Naive thymus-derived CD4-positive, alpha-beta T cell (primary cell): Measurements from ENCODE around the gene CTNNA3. TPM values are rescaled to one million over a fixed set of nuclear protein-coding genes. Genes with fewer than 3 reads are reported as not detected.

Experiments
- ATAC-seq: fragments of 150-1000 bp; cut with Tn5 transposase; 2 replicates; pipeline ENCODE4 v1.10.0; 2021; ENCODE audit warnings: mild to moderate bottlenecking, moderate library complexity
- CTCF ChIA-PET: fragments of 350-600 bp; sonication (Branson Sonifier 250); formaldehyde crosslinking; loops from one replicate; lab custom pipeline; 2021; ENCODE audit warnings: antibody characterized with exemption; lab: Charles Lee
- POLR2A ChIA-PET: fragments of 350-600 bp; sonication (Branson Sonifier 250); formaldehyde crosslinking; loops from one replicate; lab custom pipeline; 2021; ENCODE audit warnings: antibody characterized with exemption, inconsistent platforms; lab: Charles Lee
- DNase-seq, 9 donors: peaks; one replicate each; pipeline versions ENCODE4 v3.0.0 to v3.0.0-alpha.2; 2020 to 2022; ENCODE audit warnings: mixed read lengths in 1 of 9
- H3K27ac ChIP-seq: one replicate; pipeline ENCODE4 v1.7.0; 2013; ENCODE audit warnings: mild to moderate bottlenecking, low read depth, low read length, moderate library complexity
- H3K27me3 ChIP-seq, 2 donors: one replicate each; pipeline ENCODE4 v1.7.0; 2013; ENCODE audit warnings: low read length in 2 of 2, mild to moderate bottlenecking in 2 of 2, moderate library complexity in 2 of 2; ENCODE audit not compliant: control insufficient read depth in 2 of 2, insufficient read depth in 2 of 2
- H3K36me3 ChIP-seq, 3 experiments: 1 replicate in 2 of 3; 2 replicates in 1 of 3; pipeline ENCODE4 v1.7.0; 2013; ENCODE audit warnings: low read length in 3 of 3, mild to moderate bottlenecking in 3 of 3, moderate library complexity in 1 of 3; ENCODE audit not compliant: insufficient read depth in 3 of 3, control insufficient read depth in 2 of 3
- H3K4me1 ChIP-seq, 2 donors: one replicate each; pipeline ENCODE4 v1.7.0; 2013; ENCODE audit warnings: low read length in 2 of 2, mild to moderate bottlenecking in 2 of 2, moderate library complexity in 1 of 2; ENCODE audit not compliant: control insufficient read depth in 2 of 2, insufficient read depth in 2 of 2
- H3K4me3 ChIP-seq: 2 replicates; pipeline ENCODE4 v1.7.0; 2013; ENCODE audit warnings: mild to moderate bottlenecking, low read length
- H3K9me3 ChIP-seq, 3 experiments: 1 replicate in 2 of 3; 2 replicates in 1 of 3; pipeline ENCODE4 v1.7.0; 2013; ENCODE audit warnings: low read length in 3 of 3; ENCODE audit not compliant: control insufficient read depth in 2 of 3
- H3K27ac Mint-ChIP-seq, 9 donors: one replicate each; pipeline ENCODE4 v1.8.0; 2020 to 2022; ENCODE audit warnings: mixed read lengths in 9 of 9, mild to moderate bottlenecking in 8 of 9, moderate library complexity in 5 of 9, inconsistent platforms in 2 of 9
- H3K27me3 Mint-ChIP-seq, 5 donors: one replicate each; pipeline ENCODE4 v1.8.0; 2021 to 2022; ENCODE audit warnings: mixed read lengths in 5 of 5, mild to moderate bottlenecking in 1 of 5
- H3K36me3 Mint-ChIP-seq, 5 donors: one replicate each; pipeline ENCODE4 v1.8.0; 2020 to 2022; ENCODE audit warnings: mixed read lengths in 5 of 5, mild to moderate bottlenecking in 3 of 5, inconsistent platforms in 1 of 5
- H3K4me1 Mint-ChIP-seq, 7 donors: one replicate each; pipeline ENCODE4 v1.8.0; 2020 to 2022; ENCODE audit warnings: mixed read lengths in 7 of 7, mild to moderate bottlenecking in 3 of 7, inconsistent platforms in 1 of 7
- H3K4me3 Mint-ChIP-seq, 10 donors: one replicate each; pipeline ENCODE4 v1.8.0; 2020 to 2022; ENCODE audit warnings: mild to moderate bottlenecking in 10 of 10, mixed read lengths in 10 of 10, moderate library complexity in 6 of 10, inconsistent platforms in 2 of 10
- H3K9me3 Mint-ChIP-seq, 11 donors: one replicate each; pipeline ENCODE4 v1.8.0; 2020 to 2022; ENCODE audit warnings: mixed read lengths in 11 of 11, mild to moderate bottlenecking in 4 of 11, inconsistent platforms in 1 of 11, moderate library complexity in 1 of 11
- intact Hi-C, 2 donors: fragments of 100-400 bp; cut with micrococcal nuclease; formaldehyde crosslinking; loops; one replicate each; pipeline ENCODE4 v1.15.1; 2023
- polyA plus RNA-seq, 2 donors: library from polyadenylated mRNA; unstranded; fragments of 300-500 nt; fragmentation: Illumina TruSeq; gene quantifications; one replicate each; pipeline ENCODE4 v1.2.3, GENCODE V29; 2021
- total RNA-seq, 6 experiments: library from RNA in 5 of 6; stranded (reverse) in 5 of 6; gene quantifications; 1 replicate in 5 of 6; 2 replicates in 1 of 6; pipeline ENCODE4 v1.2.3 and lab custom pipeline; 2021 to 2026

Gene CTNNA3
- total and polyA plus RNA-seq, 7 experiments from 2014 or later, result 0.43 to 0.84 (median 0.71) TPM; not detected in 2

GRCh38 chr10:66291133-66291532 is 1404.9 kb downstream of the CTNNA3 start:
- no peak overlapping the region for H3K4me3 ChIP-seq
- ChIA-PET CTCF (no interaction called here), POLR2A (no interaction called here)
- intact Hi-C loops, result no loop called here
- Mint-ChIP-seq H3K4me1 (no peaks in the 10 kb centered on the region), H3K27ac (no peak overlapping the region), H3K9me3 (peaks cover 0 to 3% (median 0%) of the 10 kb centered on the region in 11 donors), H3K4me3 (no peak overlapping the region), H3K27me3 (no peaks in the 10 kb centered on the region), H3K36me3 (no peaks in the 10 kb centered on the region)
- no peak for ATAC-seq
- H3K9me3 ChIP-seq, result no peaks in the 10 kb centered on the region
- H3K36me3 ChIP-seq, result no peaks in the 10 kb centered on the region
- no peak overlapping the region for H3K27ac ChIP-seq
- no peaks in the 10 kb centered on the region for H3K27me3 ChIP-seq
- DNase-seq, result no peak
- no peaks in the 10 kb centered on the region for H3K4me1 ChIP-seq

GRCh38 chr10:66284621-66285020 is 1411.4 kb downstream of the CTNNA3 start:
- no peak overlapping the region for H3K27ac ChIP-seq
- Mint-ChIP-seq H3K27me3 (no peaks in the 10 kb centered on the region), H3K4me3 (no peak overlapping the region), H3K36me3 (no peaks in the 10 kb centered on the region), H3K4me1 (no peaks in the 10 kb centered on the region), H3K9me3 (peaks cover 0 to 11% (median 0%) of the 10 kb centered on the region in 11 donors), H3K27ac (no peak overlapping the region)
- DNase-seq (no peak), ATAC-seq (no peak)
- no peak overlapping the region for H3K4me3 ChIP-seq
- H3K36me3 ChIP-seq, result no peaks in the 10 kb centered on the region
- POLR2A ChIA-PET, result no interaction called here
- intact Hi-C loops, result no loop called here
- H3K9me3 ChIP-seq, result no peaks in the 10 kb centered on the region
- H3K4me1 ChIP-seq, result no peaks in the 10 kb centered on the region
- CTCF ChIA-PET, result no interaction called here
- H3K27me3 ChIP-seq, result no peaks in the 10 kb centered on the region

DNA sequence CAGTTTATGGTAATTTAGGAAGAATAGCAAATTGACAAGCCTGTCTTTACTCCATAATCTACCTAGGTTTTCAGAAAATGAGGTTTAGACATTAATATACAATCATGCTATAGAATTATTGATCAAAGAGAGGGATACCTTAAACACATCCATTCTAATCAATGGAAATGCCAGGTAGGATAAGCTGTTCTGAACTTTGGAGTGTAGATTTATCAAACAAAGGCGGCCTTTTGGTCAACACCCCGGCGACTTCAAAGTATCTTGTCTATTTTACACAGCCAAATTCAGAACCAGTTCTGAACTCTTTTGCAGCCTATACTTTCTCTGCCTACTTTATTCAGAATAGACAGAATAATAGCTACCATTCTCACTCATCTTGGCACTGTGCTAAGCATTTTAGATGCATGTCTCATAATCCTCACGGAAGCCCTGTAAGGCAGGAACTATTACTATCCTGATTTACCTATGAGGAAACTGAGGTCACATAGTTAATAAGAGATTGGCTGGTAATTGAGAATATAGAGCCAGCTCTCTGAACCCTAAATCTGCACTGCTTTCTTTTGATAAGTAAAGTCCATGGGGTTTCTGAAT is 1412.0 kb downstream of the CTNNA3 start:
- Histone ChIP-seq H3K36me3 (no peaks in the 10 kb centered on the region), H3K9me3 (no peaks in the 10 kb centered on the region), H3K27ac (no peak overlapping the region), H3K4me3 (no peak overlapping the region), H3K4me1 (no peaks in the 10 kb centered on the region), H3K27me3 (no peaks in the 10 kb centered on the region)
- H3K9me3 Mint-ChIP-seq, result peaks cover 0 to 11% (median 0%) of the 10 kb centered on the region in 11 donors
- intact Hi-C loops, result no loop called here
- H3K4me1 Mint-ChIP-seq, result no peaks in the 10 kb centered on the region
- POLR2A ChIA-PET, result no interaction called here
- H3K36me3 Mint-ChIP-seq, result no peaks in the 10 kb centered on the region
- no peaks in the 10 kb centered on the region for H3K27me3 Mint-ChIP-seq
- ATAC-seq, result no peak
- DNase-seq, result no peak
- no peak overlapping the region for H3K27ac Mint-ChIP-seq
- CTCF ChIA-PET, result no interaction called here
- H3K4me3 Mint-ChIP-seq, result no peak overlapping the region

DNA sequence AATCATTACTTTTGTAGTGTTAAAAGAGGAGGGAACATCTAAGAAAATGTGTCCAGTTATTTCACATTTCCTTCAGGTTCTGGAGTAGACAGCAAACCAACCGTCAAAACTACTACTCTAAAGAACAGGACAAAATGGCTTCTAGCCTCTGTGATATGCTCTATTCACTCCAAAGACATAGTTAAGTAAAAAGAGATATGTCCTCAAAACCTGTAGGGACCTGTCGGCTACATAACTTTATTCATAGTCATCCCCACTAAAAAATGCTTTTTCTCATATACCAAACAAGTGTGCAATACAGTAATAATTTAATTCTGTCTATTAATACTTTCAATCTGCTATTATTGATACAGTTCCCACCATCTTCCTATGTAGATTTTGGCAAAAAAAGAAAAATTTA is 1412.9 kb downstream of the CTNNA3 start:
- DNase-seq, result no peak
- no peak overlapping the region for H3K4me3 Mint-ChIP-seq
- ChIA-PET POLR2A (no interaction called here), CTCF (no interaction called here)
- no peaks in the 10 kb centered on the region for H3K4me1 Mint-ChIP-seq
- Histone ChIP-seq H3K9me3 (no peaks in the 10 kb centered on the region), H3K27ac (no peak overlapping the region), H3K4me3 (no peak overlapping the region), H3K4me1 (no peaks in the 10 kb centered on the region), H3K36me3 (no peaks in the 10 kb centered on the region), H3K27me3 (no peaks in the 10 kb centered on the region)
- no peak overlapping the region for H3K27ac Mint-ChIP-seq
- H3K9me3 Mint-ChIP-seq, result peaks cover 0 to 11% (median 0%) of the 10 kb centered on the region in 11 donors
- no peaks in the 10 kb centered on the region for H3K36me3 Mint-ChIP-seq
- no peak for ATAC-seq
- H3K27me3 Mint-ChIP-seq, result no peaks in the 10 kb centered on the region
- intact Hi-C loops, result no loop called here

GRCh38 chr10:66281327-66281726 is 1414.7 kb downstream of the CTNNA3 start:
- no peak for ATAC-seq
- no peaks in the 10 kb centered on the region for H3K27me3 Mint-ChIP-seq
- ChIA-PET CTCF (no interaction called here), POLR2A (no interaction called here)
- Histone ChIP-seq H3K27me3 (no peaks in the 10 kb centered on the region), H3K27ac (no peak overlapping the region), H3K4me1 (no peaks in the 10 kb centered on the region), H3K36me3 (no peaks in the 10 kb centered on the region), H3K9me3 (no peaks in the 10 kb centered on the region), H3K4me3 (no peak overlapping the region)
- H3K4me1 Mint-ChIP-seq, result peaks cover 0 to 1% (median 0%) of the 10 kb centered on the region in 7 donors
- intact Hi-C loops, result no loop called here
- no peak for DNase-seq
- no peaks in the 10 kb centered on the region for H3K36me3 Mint-ChIP-seq
- no peak overlapping the region for H3K4me3 Mint-ChIP-seq
- peaks cover 0 to 10% (median 0%) of the 10 kb centered on the region in 11 donors for H3K9me3 Mint-ChIP-seq
- H3K27ac Mint-ChIP-seq, result no peak overlapping the region

GRCh38 chr10:66277481-66277880 is 1418.5 kb downstream of the CTNNA3 start:
- H3K27ac Mint-ChIP-seq, result no peak overlapping the region
- peaks cover 0 to 8% (median 0%) of the 10 kb centered on the region in 11 donors for H3K9me3 Mint-ChIP-seq
- H3K27me3 ChIP-seq, result no peaks in the 10 kb centered on the region
- no peak overlapping the region for H3K27ac ChIP-seq
- DNase-seq (no peak), ATAC-seq (no peak)
- H3K4me1 Mint-ChIP-seq, result peaks cover 0 to 1% (median 0%) of the 10 kb centered on the region in 7 donors
- intact Hi-C loops, result no loop called here
- H3K9me3 ChIP-seq, result no peaks in the 10 kb centered on the region
- POLR2A ChIA-PET, result no interaction called here
- no peaks in the 10 kb centered on the region for H3K27me3 Mint-ChIP-seq
- no peaks in the 10 kb centered on the region for H3K4me1 ChIP-seq
- CTCF ChIA-PET, result no interaction called here
- H3K4me3 ChIP-seq, result no peak overlapping the region
- H3K36me3 ChIP-seq, result no peaks in the 10 kb centered on the region
- H3K36me3 Mint-ChIP-seq, result no peaks in the 10 kb centered on the region
- H3K4me3 Mint-ChIP-seq, result no peak overlapping the region

- Mint-ChIP-seq H3K9me3 (peaks cover 0 to 9% (median 0%) of the 10 kb centered on the region in 11 donors), H3K4me3 (no peak overlapping the region), H3K27me3 (peaks cover 0 to 5% (median 0%) of the 10 kb centered on the region in 5 donors), H3K36me3 (no peaks in the 10 kb centered on the region), H3K4me1 (peaks cover 0 to 1% (median 0%) of the 10 kb centered on the region in 7 donors), H3K27ac (no peak overlapping the region)
- Histone ChIP-seq H3K4me1 (no peaks in the 10 kb centered on the region), H3K9me3 (no peaks in the 10 kb centered on the region), H3K4me3 (no peak overlapping the region), H3K27ac (no peak overlapping the region), H3K27me3 (no peaks in the 10 kb centered on the region), H3K36me3 (no peaks in the 10 kb centered on the region)
- ATAC-seq (no peak), DNase-seq (no peak)
- intact Hi-C loops, result no loop called here
- CTCF ChIA-PET, result no interaction called here
- POLR2A ChIA-PET, result no interaction called here
Observed at GRCh38 chr10:66273966-66274519, 1422.0 kb downstream of the CTNNA3 start.
